Thoracic aorta (tissue), 2 donors: ENCODE results near the gene FDXR. TPM values are rescaled to one million over a fixed set of nuclear protein-coding genes. Genes with fewer than 3 reads are reported as not detected.

Experiments
- ATAC-seq: fragments of 150-250 bp; one replicate; pipeline ENCODE4 v1.8.0; 2017; ENCODE audit warnings: low read depth; ENCODE audit not compliant: insufficient number of reproducible peaks, low FRiP score
- DNase-seq: peaks from one replicate; pipeline ENCODE4 v3.0.0-alpha.2; 2020; ENCODE audit warnings: low spot score
- H3K27ac ChIP-seq, 2 donors: fragments of 200-600 bp; sonication (generic); 1 replicate in 1 of 2; 2 replicates in 1 of 2; pipeline ENCODE4 v1.5.1; 2016; ENCODE audit warnings: mild to moderate bottlenecking in 2 of 2, moderate library complexity in 2 of 2
- H3K27me3 ChIP-seq: fragments of 200-600 bp; sonication (generic); replicated peaks from 2 replicates; pipeline ENCODE4 v1.6.0; 2016; ENCODE audit warnings: mild to moderate bottlenecking; ENCODE audit not compliant: insufficient read depth
- H3K36me3 ChIP-seq: fragments of 200-600 bp; sonication (generic); one replicate; pipeline ENCODE4 v1.5.1; 2016
- H3K4me1 ChIP-seq, 2 donors: fragments of 200-600 bp; sonication (generic); 1 replicate in 1 of 2; 2 replicates in 1 of 2; pipeline versions ENCODE4 v1.5.1 to v1.6.0; 2016; ENCODE audit warnings: low read depth in 2 of 2, mild to moderate bottlenecking in 1 of 2; ENCODE audit not compliant: control insufficient read depth in 1 of 2
- H3K4me3 ChIP-seq: fragments of 200-600 bp; sonication (generic); 2 replicates; pipeline ENCODE4 v1.5.1; 2016; ENCODE audit warnings: mild to moderate bottlenecking
- H3K9me3 ChIP-seq: fragments of 200-600 bp; sonication (generic); 2 replicates; pipeline ENCODE4 v1.5.1; 2016
- CTCF ChIP-seq: fragments of 200-600 bp; sonication (generic); IDR thresholded peaks from one replicate; pipeline ENCODE4 v1.5.1; 2019; ENCODE audit warnings: antibody characterized with exemption
- total RNA-seq, 2 donors: library from RNA; depleted of rRNA; stranded (reverse); fragments of >200 nt; gene quantifications; one replicate each; pipeline versions ENCODE4 v1.1.0 to v1.2.3, GENCODE V29; 2016

Gene FDXR
- total RNA-seq, 2 donors from 2014 or later, result 4.4 to 9.7 TPM

GRCh38 chr17:74857191-74857590 lies 15.6 kb downstream of the FDXR start:
- ATAC-seq (no peak), DNase-seq (no peak)
- H3K9me3 ChIP-seq, result no peaks in the 10 kb centered on the region
- no peak overlapping the region for H3K27ac ChIP-seq
- no peak overlapping the region for H3K4me3 ChIP-seq
- TF ChIP-seq CTCF, result no peak
- no peaks in the 10 kb centered on the region for H3K27me3 ChIP-seq
- H3K4me1 ChIP-seq, result peaks cover 20 to 32% of the 10 kb centered on the region in 2 donors
- H3K36me3 ChIP-seq, result no peaks in the 10 kb centered on the region

GRCh38 chr17:74856112-74856511 lies 16.7 kb downstream of the FDXR start:
- DNase-seq, result no peak
- TF ChIP-seq CTCF, result no peak
- Histone ChIP-seq H3K4me1 (peaks cover 12 to 25% of the 10 kb centered on the region in 2 donors), H3K27me3 (no peaks in the 10 kb centered on the region), H3K9me3 (no peaks in the 10 kb centered on the region), H3K4me3 (no peak overlapping the region), H3K27ac (no peak overlapping the region), H3K36me3 (no peaks in the 10 kb centered on the region)
- ATAC-seq, result no peak

- no peaks in the 10 kb centered on the region for H3K36me3 ChIP-seq
- DNase-seq (no peak), ATAC-seq (no peak)
- H3K27ac ChIP-seq, result no peak overlapping the region
- H3K9me3 ChIP-seq, result no peaks in the 10 kb centered on the region
- TF ChIP-seq CTCF, result no peak
- H3K27me3 ChIP-seq, result no peaks in the 10 kb centered on the region
- no peak overlapping the region for H3K4me3 ChIP-seq
- H3K4me1 ChIP-seq, result peaks cover 4 to 17% of the 10 kb centered on the region in 2 donors
Observed at GRCh38 chr17:74855323-74855722, 17.5 kb downstream of the FDXR start.

GRCh38 chr17:74854792-74855191 lies 18.0 kb downstream of the FDXR start:
- Histone ChIP-seq H3K9me3 (no peaks in the 10 kb centered on the region), H3K27ac (no peak overlapping the region), H3K27me3 (no peaks in the 10 kb centered on the region), H3K4me3 (no peak overlapping the region), H3K36me3 (no peaks in the 10 kb centered on the region), H3K4me1 (peaks cover 0 to 12% of the 10 kb centered on the region in 2 donors)
- ATAC-seq (no peak), DNase-seq (no peak)
- no peak for TF ChIP-seq CTCF

GRCh38 chr17:74853669-74854068 lies 19.1 kb downstream of the FDXR start:
- TF ChIP-seq CTCF, result no peak
- H3K9me3 ChIP-seq, result no peaks in the 10 kb centered on the region
- no peak overlapping the region for H3K27ac ChIP-seq
- H3K4me3 ChIP-seq, result no peak overlapping the region
- no peak for ATAC-seq
- no peaks in the 10 kb centered on the region for H3K36me3 ChIP-seq
- no peak for DNase-seq
- H3K27me3 ChIP-seq, result no peaks in the 10 kb centered on the region
- H3K4me1 ChIP-seq, result peaks cover 0 to 8% of the 10 kb centered on the region in 2 donors
